ENCODE data around the gene HBEGF.

HBEGF gene

DNA sequence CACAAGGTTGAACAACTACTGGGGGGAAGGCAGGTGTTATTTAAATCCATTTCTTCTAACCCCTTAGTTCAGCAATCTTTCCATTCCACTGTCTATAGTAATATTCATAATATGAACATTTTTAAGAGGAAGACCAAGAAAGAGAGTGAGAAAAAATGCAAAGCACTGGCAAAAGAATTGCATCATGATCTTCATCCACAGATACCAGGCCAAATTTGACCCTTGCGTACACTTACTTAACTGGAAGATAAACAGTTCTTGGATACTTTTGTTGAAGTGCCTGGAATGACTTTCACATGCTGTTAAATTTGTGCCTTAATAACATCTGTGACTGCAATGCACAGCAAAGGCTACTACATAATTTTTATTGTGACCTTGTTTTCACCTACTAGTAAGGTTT is 45.3 kb downstream of the HBEGF start:
- DNase-seq, result no peak

DNA sequence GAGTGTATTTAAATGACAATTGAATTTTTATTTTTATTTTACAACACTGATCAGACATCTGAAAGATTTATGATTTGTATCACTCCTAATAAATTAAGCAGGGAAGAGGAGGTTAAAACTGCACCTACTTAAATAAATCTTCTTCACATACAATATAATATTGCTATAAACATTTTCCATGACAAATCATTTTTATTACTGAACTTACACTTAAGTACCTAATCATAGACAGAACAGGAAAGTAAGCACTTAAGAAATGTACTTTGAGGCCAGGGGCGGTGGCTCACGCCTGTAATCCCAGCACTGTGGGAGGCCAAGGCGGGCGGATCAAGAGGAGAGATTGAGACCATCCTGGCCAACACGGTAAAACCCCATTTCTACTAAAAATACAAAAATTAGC is 47.3 kb downstream of the HBEGF start:
- DNase-seq, result no peak

DNA sequence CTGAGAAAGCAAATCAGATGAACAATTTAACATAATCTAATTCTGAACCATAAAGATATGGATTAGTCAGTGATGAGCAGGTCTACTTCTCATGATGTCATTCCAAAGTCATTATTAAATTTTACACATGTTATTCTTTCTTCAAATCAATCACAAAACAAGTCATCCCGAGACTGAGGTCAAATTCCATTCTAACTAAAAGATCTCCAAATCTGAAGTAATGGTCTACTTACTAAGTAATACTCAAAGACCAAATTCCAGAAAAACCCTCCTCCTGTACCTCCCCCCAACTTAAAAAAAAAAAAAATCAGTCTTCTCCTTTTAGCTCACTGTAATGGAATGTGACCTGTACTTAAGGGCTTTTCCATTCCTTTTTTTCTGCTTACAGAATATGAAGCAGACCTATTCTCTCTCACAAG is 48.2 kb downstream of the HBEGF start:
- DNase-seq, result no peak

DNA sequence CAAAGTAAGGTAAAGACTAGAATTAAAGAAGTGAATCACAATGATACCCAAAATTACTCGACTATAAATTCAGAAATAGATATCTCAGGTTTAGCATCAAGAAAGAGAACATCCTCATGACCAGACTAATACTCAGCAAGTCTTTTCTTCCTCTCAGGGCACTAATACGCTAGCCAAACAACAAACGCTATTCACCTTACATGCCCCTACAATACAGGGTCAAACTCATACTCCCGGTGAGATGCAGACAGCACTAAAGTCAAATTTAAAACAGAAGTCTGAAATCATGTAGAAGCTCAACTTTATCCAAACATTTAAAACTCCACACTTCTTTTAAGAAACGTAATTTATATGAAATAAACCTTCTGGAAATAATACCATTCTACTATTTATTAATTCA is 49.1 kb downstream of the HBEGF start:
- no peak for DNase-seq

DNA sequence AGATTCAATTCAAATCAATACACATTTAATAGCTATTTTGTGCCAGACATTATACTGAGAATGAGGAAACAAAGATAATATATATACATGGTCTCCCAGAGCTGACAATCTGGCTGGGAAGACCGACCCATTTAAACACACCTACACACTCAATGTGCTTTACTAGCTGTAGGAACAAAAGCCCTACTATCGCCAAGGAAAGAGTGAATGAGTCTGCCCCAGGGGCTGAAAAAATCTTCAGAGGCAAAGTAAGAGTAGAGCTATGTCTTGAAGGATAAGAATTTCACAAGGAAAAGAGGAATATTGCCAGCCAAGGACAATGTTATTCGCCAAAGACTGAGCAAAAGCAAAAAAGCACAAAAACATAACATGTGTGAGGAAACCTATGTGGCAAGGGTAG is 50.1 kb downstream of the HBEGF start:
- DNase-seq, result no peak

DNA sequence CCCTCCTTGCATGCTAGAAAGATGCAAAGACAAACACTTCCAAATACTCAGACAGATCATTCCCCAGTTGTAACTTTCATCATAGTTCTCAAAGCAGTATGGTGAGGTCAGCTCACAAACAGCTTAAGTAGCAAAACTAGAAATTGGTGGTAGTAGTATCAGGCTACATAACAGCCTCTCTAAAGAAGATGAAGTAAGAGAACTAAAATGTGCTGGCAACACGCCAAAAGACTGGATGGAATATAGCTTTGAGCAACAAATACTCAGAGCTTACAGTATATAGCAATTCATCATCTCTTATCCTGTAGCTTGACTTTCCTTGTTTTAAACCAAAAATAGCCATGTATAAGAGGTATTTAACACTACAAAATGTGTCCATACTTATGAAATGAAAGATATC is 51.0 kb downstream of the HBEGF start:
- DNase-seq, result no peak

DNA sequence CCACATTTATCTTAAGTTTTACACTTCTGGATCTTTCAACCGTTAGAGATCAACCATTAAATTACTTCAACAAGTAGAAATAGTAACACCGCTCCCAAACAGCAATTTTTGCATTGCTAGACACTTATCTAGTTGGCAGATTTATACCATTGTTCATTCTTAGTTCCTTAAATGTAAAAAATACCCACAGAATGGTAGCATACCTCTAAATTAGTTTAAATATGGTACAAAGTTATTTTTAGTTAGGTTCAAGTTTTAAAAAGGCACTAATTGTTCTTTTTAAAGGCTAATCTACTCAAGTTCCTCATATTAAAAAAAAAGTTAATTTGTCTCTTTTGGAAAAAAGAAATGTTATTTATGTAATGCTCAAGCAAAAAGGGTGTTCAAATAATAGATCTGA is 51.6 kb downstream of the HBEGF start:
- DNase-seq, result no peak

DNA sequence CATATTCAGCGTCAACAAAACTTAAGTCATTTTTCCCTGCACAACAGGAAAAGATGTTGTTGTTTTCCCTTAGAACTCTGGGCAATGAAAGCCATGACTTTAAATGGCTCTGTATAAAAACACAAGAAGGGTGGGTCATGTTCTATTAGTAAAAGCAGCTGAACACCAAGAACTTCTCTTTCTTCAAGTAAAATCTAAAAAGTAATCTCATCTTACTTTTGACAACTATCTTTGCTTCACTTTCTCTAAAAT is 52.6 kb downstream of the HBEGF start:
- no peak for DNase-seq

DNA sequence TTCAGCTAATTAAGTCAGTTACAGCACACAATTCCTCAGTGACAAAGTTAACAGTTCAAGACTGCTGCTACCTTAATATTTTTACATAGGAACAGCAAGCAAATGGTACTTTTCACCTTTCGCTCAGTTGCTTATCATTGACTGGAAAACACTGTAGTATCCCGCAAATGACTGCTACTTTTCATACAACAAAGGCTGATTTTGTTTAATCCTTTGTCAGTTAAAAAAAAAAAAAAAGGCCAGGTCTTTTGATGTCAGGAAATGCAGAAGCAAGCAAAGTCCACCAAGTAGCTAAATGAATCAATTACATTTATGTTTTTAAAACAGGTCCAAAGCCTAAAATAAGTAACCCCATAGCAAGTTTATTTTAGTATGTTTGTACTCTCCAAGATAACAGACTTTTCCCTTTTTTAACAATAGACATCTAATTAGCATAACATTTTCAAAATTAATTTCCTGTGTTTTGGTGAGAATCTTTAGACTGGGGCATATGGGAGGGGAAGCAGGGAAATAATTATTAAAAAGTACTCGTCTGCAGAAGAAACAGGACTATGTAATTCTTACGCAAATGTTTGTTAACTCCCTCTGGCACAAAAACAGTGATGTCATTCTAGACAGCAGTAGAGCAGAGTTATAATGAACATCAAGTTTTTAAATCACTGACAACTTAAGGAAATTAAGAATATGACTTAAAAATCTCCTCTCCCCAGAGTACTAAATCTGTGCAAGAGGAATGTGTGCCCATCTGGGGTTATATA is 53.1 kb downstream of the HBEGF start:
- no peak for DNase-seq

DNA sequence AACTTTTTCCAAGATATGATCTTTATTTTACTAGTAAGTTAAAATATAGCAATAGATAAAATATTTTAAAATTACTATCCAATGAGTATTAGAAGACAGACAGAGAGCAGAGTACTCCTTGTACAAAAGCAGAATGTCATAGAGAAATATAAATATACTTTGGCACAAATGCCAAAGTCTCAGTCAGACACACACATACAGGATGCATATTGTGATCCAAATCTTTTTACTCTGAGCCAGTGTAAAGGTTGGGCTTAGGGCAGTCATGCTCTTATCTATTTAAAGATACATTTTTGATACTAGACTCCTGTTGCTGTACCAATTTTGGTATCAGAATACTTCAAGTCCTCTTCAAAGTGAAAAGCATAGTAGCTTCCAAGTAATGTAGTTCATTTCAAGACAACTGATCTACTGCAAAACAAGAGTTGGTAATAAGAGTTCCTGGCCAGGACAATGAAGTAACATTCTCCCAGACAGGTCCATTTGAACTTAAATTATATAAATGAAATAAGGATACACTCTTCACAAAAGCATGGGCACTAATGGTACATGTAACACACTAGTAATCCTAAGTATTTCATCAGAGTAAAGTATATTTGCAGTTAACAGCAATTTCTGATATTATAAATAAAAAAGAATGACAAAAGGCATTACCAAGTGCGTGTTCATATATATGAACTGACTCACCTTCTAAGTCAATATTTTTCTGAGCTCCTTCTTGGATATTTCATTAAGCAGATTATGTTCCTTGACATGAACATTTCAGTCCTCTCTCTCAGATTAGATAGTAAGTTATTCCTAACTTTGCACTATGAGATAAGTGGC is 54.0 kb downstream of the HBEGF start:
- no peak for DNase-seq

DNA sequence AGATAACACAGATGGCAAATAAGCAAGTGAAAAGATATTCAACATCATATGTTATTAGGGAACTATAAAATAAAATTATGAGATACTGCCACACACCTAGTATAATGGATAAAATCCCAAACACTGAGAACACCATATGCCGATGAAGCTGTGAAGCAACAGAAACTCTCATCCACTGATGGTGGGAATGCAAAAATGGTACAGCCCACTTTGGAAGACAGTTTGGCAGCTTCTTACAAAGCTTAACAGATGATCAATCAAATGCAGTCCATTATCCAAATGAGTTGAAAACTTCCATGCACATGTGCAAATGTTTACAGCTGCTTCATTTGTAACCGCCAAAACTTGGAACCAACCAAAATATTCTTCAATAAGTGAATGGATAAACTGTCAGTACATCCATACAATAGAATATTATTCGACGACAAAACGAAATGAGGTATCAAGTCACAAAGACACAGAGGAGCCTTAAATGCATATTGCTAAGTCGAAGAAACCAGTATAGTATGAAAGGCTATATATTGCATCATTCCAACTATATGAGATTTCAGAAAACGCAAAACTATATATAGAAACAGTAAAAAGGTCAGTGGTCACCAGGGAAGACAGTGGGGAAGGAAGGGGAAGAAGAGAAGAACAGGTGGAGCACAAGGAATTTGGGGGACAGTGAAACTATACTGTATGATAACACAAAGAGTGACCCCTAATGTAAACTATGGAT is 58.4 kb downstream of the HBEGF start:
- no peak for DNase-seq

DNA sequence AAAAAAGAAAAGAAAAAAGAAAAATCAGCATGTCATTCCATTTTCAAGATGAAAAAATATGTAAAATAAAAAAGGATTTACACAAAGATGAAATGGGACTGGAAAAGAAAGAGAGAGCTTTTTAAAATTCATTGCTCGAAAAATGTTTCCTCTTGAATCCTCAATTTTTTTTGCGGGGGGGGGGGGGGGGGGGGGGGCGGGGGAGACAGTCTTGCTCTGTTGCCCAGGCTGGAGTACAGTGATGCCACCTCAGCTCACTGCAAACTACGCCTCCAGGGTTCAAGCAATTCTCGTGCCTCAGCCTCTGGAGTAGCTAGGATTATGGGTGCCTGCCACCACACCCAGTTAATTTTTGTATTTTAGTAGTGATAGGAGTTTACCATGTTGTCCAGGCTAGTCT is 60.0 kb downstream of the HBEGF start:
- DNase-seq, result no peak

DNA sequence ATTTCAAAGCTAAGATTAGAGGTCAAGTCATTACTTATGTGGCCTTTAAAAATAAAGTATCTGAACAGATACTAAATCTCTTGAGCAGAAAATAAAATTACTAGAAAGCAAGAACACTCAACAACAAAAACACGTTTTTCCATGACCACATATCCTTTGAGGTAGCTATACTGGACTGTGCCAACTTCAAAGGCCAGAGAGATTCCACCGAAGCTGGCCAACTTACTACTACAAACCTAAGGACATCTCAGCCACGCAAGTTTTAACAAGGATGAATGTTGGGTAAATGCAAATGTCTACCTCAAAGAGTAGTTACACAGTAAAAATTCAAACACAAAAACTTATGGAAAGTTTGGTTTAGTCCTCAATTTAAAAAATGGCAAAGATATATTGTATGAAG is 62.4 kb downstream of the HBEGF start:
- DNase-seq, result no peak

All from activated CD8-positive, alpha-beta memory T cell treated with anti-CD3 and anti-CD28 coated beads, Interleukin-2, amount 50 U/mL, for 4 hours (primary cell).